Measurements from ENCODE around the gene GPR34.

GPR34 gene

DNA sequence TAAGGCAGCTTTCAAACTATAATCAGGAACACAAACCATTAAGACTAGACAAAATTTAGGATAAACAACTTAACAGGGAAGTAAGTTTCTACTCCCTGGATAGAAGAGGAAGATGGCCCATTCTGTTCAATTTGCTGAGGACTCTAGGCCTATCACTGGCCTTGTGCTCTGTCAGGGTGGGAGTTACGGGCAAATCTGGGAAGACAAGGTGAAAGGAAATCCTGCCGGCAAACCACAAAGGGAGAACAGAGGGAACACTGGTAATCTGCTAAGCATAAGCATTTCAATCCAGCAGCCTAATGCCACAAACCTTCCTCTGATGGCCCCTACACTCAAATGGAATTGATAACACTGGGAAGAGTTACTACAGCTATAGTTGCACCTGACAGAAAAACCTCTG, 43.5 kb downstream of the GPR34 start:
- Mint-ChIP-seq H3K27me3 (peaks cover 0 to 10% of the 10 kb centered on the region in 2 donors), H3K4me3 (no peak overlapping the region), H3K9me3 (no peaks in the 10 kb centered on the region), H3K36me3 (peaks cover 0 to 2% of the 10 kb centered on the region in 2 donors), H3K27ac (peak overlapping the region; percentile 37), H3K4me1 (peaks cover 16 to 28% of the 10 kb centered on the region in 2 donors)
- ATAC-seq (replicated peaks), result no peak
- DNase-seq, result no peak

- Mint-ChIP-seq H3K4me3 (peak overlapping the region; percentile 74 to 79), H3K27ac (peak overlapping the region; percentile 93), H3K4me1 (peaks cover 16 to 28% of the 10 kb centered on the region in 2 donors), H3K27me3 (peaks cover 0 to 7% of the 10 kb centered on the region in 2 donors), H3K36me3 (peaks cover 0 to 2% of the 10 kb centered on the region in 2 donors), H3K9me3 (no peaks in the 10 kb centered on the region)
- ATAC-seq (replicated peaks), result peak; percentile 99
- peak; percentile 77 for DNase-seq
These were observed 45.2 kb downstream of the GPR34 start for GRCh38 chrX:41733939-41734338.

GRCh38 chrX:41734530-41734929, 45.8 kb downstream of the GPR34 start:
- peaks cover 16 to 28% of the 10 kb centered on the region in 2 donors for H3K4me1 Mint-ChIP-seq
- peaks cover 0 to 2% of the 10 kb centered on the region in 2 donors for H3K36me3 Mint-ChIP-seq
- no peaks in the 10 kb centered on the region for H3K9me3 Mint-ChIP-seq
- peak overlapping the region; percentile 74 to 79 for H3K4me3 Mint-ChIP-seq
- peaks cover 0 to 7% of the 10 kb centered on the region in 2 donors for H3K27me3 Mint-ChIP-seq
- peak overlapping the region; percentile 93 for H3K27ac Mint-ChIP-seq
- DNase-seq, result peak; percentile 49
- ATAC-seq (replicated peaks), result peak; percentile 56 to 60

GRCh38 chrX:41737065-41737464, 48.3 kb downstream of the GPR34 start:
- H3K27ac Mint-ChIP-seq, result no peak overlapping the region
- H3K4me1 Mint-ChIP-seq, result peaks cover 14 to 26% of the 10 kb centered on the region in 2 donors
- H3K9me3 Mint-ChIP-seq, result no peaks in the 10 kb centered on the region
- ATAC-seq (replicated peaks) (no peak), DNase-seq (no peak)
- no peak overlapping the region for H3K4me3 Mint-ChIP-seq
- peaks cover 0 to 2% of the 10 kb centered on the region in 2 donors for H3K36me3 Mint-ChIP-seq
- H3K27me3 Mint-ChIP-seq, result peaks cover 0 to 7% of the 10 kb centered on the region in 2 donors

GRCh38 chrX:41739871-41740270, 51.1 kb downstream of the GPR34 start:
- Mint-ChIP-seq H3K36me3 (peaks cover 5 to 11% of the 10 kb centered on the region in 2 donors), H3K9me3 (no peaks in the 10 kb centered on the region), H3K4me1 (peaks cover 11 to 13% of the 10 kb centered on the region in 2 donors), H3K4me3 (no peak overlapping the region), H3K27ac (no peak overlapping the region), H3K27me3 (peaks cover 0 to 7% of the 10 kb centered on the region in 2 donors)
- no peak for ATAC-seq (replicated peaks)
- no peak for DNase-seq

Measured in stimulated activated naive B cell treated with anti-CD40 and anti-IgM and Interleukin-4, amounts not matched to agents 10 μg/mL and 1 μg/mL and 100 μg/mL, for 72 hours (primary cell).